ENCODE data around the gene NELL1.
A peak's percentile ranks its signal among the peaks of the same experiment; 100 is the strongest.

The NELL1 gene

GRCh38 chr11:21278840-21279239 lies 609.5 kb downstream of the NELL1 start:
- H3K27me3 ChIP-seq (ENCODE audit: insufficient read depth, low read length, poor library complexity), result no peaks in the 10 kb centered on the region
- no CpG with 5 or more reads among the region's 1 CpG for WGBS (ENCODE audit: extremely low coverage, insufficient coverage, low lambda C conversion rate)

GRCh38 chr11:21285104-21285503 lies 615.7 kb downstream of the NELL1 start:
- H3K4me1 ChIP-seq (ENCODE audit: control insufficient read depth, low read depth, low read length), result no peaks in the 10 kb centered on the region
- no peak overlapping the region for H2BK120ac ChIP-seq (ENCODE audit: low read depth, low read length)
- no peaks in the 10 kb centered on the region for H3K36me3 ChIP-seq (ENCODE audit: control insufficient read depth, insufficient read depth, low read length)
- no CpG with 5 or more reads among the region's 2 CpGs for WGBS (ENCODE audit: extremely low coverage, insufficient coverage, low lambda C conversion rate)
- H3K27ac ChIP-seq (ENCODE audit: low read depth, low read length), result no peak overlapping the region
- H3K56ac ChIP-seq (ENCODE audit: low read length), result no peak overlapping the region
- no peak overlapping the region for H2BK15ac ChIP-seq (replicated peaks; ENCODE audit: low read depth)
- no peak overlapping the region for H3K18ac ChIP-seq (ENCODE audit: low read length)
- H3K23ac ChIP-seq (ENCODE audit: low read length), result no peak overlapping the region
- no peak overlapping the region for H4K5ac ChIP-seq (ENCODE audit: low read length)
- no peak overlapping the region for H4K8ac ChIP-seq (ENCODE audit: low read depth, low read length)
- no peaks in the 10 kb centered on the region for H3K79me2 ChIP-seq (ENCODE audit: control insufficient read depth, insufficient read depth, low read length)
- DNase-seq, result no peak
- H3K9ac ChIP-seq (ENCODE audit: low read length), result no peak overlapping the region
- H3K4me2 ChIP-seq (ENCODE audit: low read length), result no peak overlapping the region
- H2BK5ac ChIP-seq (ENCODE audit: low read length), result no peak overlapping the region
- no peaks in the 10 kb centered on the region for H3K79me1 ChIP-seq (ENCODE audit: low read length)
- no peak overlapping the region for H3K4me3 ChIP-seq (ENCODE audit: low read length)
- H3K4ac ChIP-seq (ENCODE audit: low read depth, low read length), result no peak overlapping the region
- H3K27me3 ChIP-seq (ENCODE audit: insufficient read depth, low read length, poor library complexity), result no peaks in the 10 kb centered on the region
- H2AK5ac ChIP-seq (ENCODE audit: low read length), result no peak overlapping the region

More at GRCh38 chr11:21278840-21279239, 609.5 kb downstream of the NELL1 start:
- no peak overlapping the region for H3K27ac ChIP-seq (ENCODE audit: low read depth, low read length)
- H3K4ac ChIP-seq (ENCODE audit: low read depth, low read length), result no peak overlapping the region
- H3K4me2 ChIP-seq (ENCODE audit: low read length), result no peak overlapping the region
- H3K4me3 ChIP-seq (ENCODE audit: low read length), result no peak overlapping the region
- H3K36me3 ChIP-seq (ENCODE audit: control insufficient read depth, insufficient read depth, low read length), result no peaks in the 10 kb centered on the region
- H2BK120ac ChIP-seq (ENCODE audit: low read depth, low read length), result no peak overlapping the region
- no peak overlapping the region for H3K18ac ChIP-seq (ENCODE audit: low read length)
- no peak for DNase-seq
- no peak overlapping the region for H2BK5ac ChIP-seq (ENCODE audit: low read length)
- no peak overlapping the region for H2BK15ac ChIP-seq (replicated peaks; ENCODE audit: low read depth)
- no peak overlapping the region for H2AK5ac ChIP-seq (ENCODE audit: low read length)
- no peaks in the 10 kb centered on the region for H3K79me2 ChIP-seq (ENCODE audit: control insufficient read depth, insufficient read depth, low read length)
- no peaks in the 10 kb centered on the region for H3K4me1 ChIP-seq (ENCODE audit: control insufficient read depth, low read depth, low read length)
- no peak overlapping the region for H3K56ac ChIP-seq (ENCODE audit: low read length)
- H3K79me1 ChIP-seq (ENCODE audit: low read length), result no peaks in the 10 kb centered on the region
- no peak overlapping the region for H4K5ac ChIP-seq (ENCODE audit: low read length)
- no peak overlapping the region for H3K23ac ChIP-seq (ENCODE audit: low read length)
- H3K9ac ChIP-seq (ENCODE audit: low read length), result no peak overlapping the region
- no peak overlapping the region for H4K8ac ChIP-seq (ENCODE audit: low read depth, low read length)

GRCh38 chr11:21289686-21290085 lies 620.3 kb downstream of the NELL1 start:
- no peak overlapping the region for H4K5ac ChIP-seq (ENCODE audit: low read length)
- H3K4me2 ChIP-seq (ENCODE audit: low read length), result no peak overlapping the region
- H3K18ac ChIP-seq (ENCODE audit: low read length), result no peak overlapping the region
- H3K27me3 ChIP-seq (ENCODE audit: insufficient read depth, low read length, poor library complexity), result no peaks in the 10 kb centered on the region
- H2BK15ac ChIP-seq (replicated peaks; ENCODE audit: low read depth), result no peak overlapping the region
- no peak overlapping the region for H2BK120ac ChIP-seq (ENCODE audit: low read depth, low read length)
- H3K79me2 ChIP-seq (ENCODE audit: control insufficient read depth, insufficient read depth, low read length), result no peaks in the 10 kb centered on the region
- WGBS (ENCODE audit: extremely low coverage, insufficient coverage, low lambda C conversion rate), result no CpG with 5 or more reads among the region's 4 CpGs
- H2AK5ac ChIP-seq (ENCODE audit: low read length), result no peak overlapping the region
- H4K8ac ChIP-seq (ENCODE audit: low read depth, low read length), result no peak overlapping the region
- no peak overlapping the region for H3K27ac ChIP-seq (ENCODE audit: low read depth, low read length)
- H3K9ac ChIP-seq (ENCODE audit: low read length), result no peak overlapping the region
- DNase-seq, result peak; percentile 83
- H2BK5ac ChIP-seq (ENCODE audit: low read length), result no peak overlapping the region
- no peaks in the 10 kb centered on the region for H3K4me1 ChIP-seq (ENCODE audit: control insufficient read depth, low read depth, low read length)
- H3K56ac ChIP-seq (ENCODE audit: low read length), result peak overlapping the region; percentile 58
- H3K79me1 ChIP-seq (ENCODE audit: low read length), result no peaks in the 10 kb centered on the region
- H3K23ac ChIP-seq (ENCODE audit: low read length), result no peak overlapping the region
- H3K36me3 ChIP-seq (ENCODE audit: control insufficient read depth, insufficient read depth, low read length), result no peaks in the 10 kb centered on the region
- H3K4me3 ChIP-seq (ENCODE audit: low read length), result no peak overlapping the region
- H3K4ac ChIP-seq (ENCODE audit: low read depth, low read length), result no peak overlapping the region

GRCh38 chr11:21295508-21295907 lies 626.1 kb downstream of the NELL1 start:
- no peak overlapping the region for H3K4me3 ChIP-seq (ENCODE audit: low read length)
- H2AK5ac ChIP-seq (ENCODE audit: low read length), result no peak overlapping the region
- no peak overlapping the region for H2BK15ac ChIP-seq (replicated peaks; ENCODE audit: low read depth)
- no peak overlapping the region for H2BK5ac ChIP-seq (ENCODE audit: low read length)
- no peaks in the 10 kb centered on the region for H3K27me3 ChIP-seq (ENCODE audit: insufficient read depth, low read length, poor library complexity)
- no peaks in the 10 kb centered on the region for H3K36me3 ChIP-seq (ENCODE audit: control insufficient read depth, insufficient read depth, low read length)
- no peak overlapping the region for H3K4ac ChIP-seq (ENCODE audit: low read depth, low read length)
- whole genome bisulfite sequencing (ENCODE audit: extremely low coverage, insufficient coverage, low lambda C conversion rate), result no CpG with 5 or more reads among the region's 2 CpGs
- no peak overlapping the region for H3K23ac ChIP-seq (ENCODE audit: low read length)
- peaks cover 3% of the 10 kb centered on the region for H3K4me1 ChIP-seq (ENCODE audit: control insufficient read depth, low read depth, low read length)
- no peak overlapping the region for H3K4me2 ChIP-seq (ENCODE audit: low read length)
- no peaks in the 10 kb centered on the region for H3K79me1 ChIP-seq (ENCODE audit: low read length)
- DNase-seq, result peak; percentile 79
- H3K18ac ChIP-seq (ENCODE audit: low read length), result no peak overlapping the region
- H4K8ac ChIP-seq (ENCODE audit: low read depth, low read length), result no peak overlapping the region
- H3K79me2 ChIP-seq (ENCODE audit: control insufficient read depth, insufficient read depth, low read length), result no peaks in the 10 kb centered on the region
- H3K56ac ChIP-seq (ENCODE audit: low read length), result peak overlapping the region; percentile 28
- no peak overlapping the region for H3K27ac ChIP-seq (ENCODE audit: low read depth, low read length)
- no peak overlapping the region for H2BK120ac ChIP-seq (ENCODE audit: low read depth, low read length)
- no peak overlapping the region for H3K9ac ChIP-seq (ENCODE audit: low read length)
- no peak overlapping the region for H4K5ac ChIP-seq (ENCODE audit: low read length)

DNA sequence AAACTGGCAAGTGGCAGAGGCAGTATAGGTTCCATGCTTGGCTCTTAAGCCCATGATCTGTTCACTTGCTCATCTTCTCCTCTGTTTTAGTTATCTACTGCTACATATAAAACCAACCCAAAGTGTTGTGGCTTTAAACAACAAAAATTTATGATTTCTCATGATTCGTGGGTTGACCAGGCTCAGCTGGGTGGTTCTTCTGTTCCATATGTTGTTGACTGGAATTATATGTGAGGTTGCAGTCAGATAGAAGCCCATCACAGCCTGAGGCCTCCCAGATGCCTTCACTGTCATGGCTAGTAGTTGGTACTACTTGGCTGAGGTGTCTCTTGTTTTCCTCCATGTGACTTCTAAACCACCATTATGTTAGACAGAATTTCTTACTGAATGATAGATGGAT lies 632.6 kb downstream of the NELL1 start:
- H2BK15ac ChIP-seq (replicated peaks; ENCODE audit: low read depth), result no peak overlapping the region
- H3K27ac ChIP-seq (ENCODE audit: low read depth, low read length), result no peak overlapping the region
- no CpG with 5 or more reads among the region's 1 CpG for WGBS (ENCODE audit: extremely low coverage, insufficient coverage, low lambda C conversion rate)
- no peaks in the 10 kb centered on the region for H3K4me1 ChIP-seq (ENCODE audit: control insufficient read depth, low read depth, low read length)
- H3K4me2 ChIP-seq (ENCODE audit: low read length), result no peak overlapping the region
- H4K5ac ChIP-seq (ENCODE audit: low read length), result no peak overlapping the region
- H3K4ac ChIP-seq (ENCODE audit: low read depth, low read length), result no peak overlapping the region
- H3K23ac ChIP-seq (ENCODE audit: low read length), result no peak overlapping the region
- H4K8ac ChIP-seq (ENCODE audit: low read depth, low read length), result no peak overlapping the region
- H3K4me3 ChIP-seq (ENCODE audit: low read length), result no peak overlapping the region
- H3K56ac ChIP-seq (ENCODE audit: low read length), result no peak overlapping the region
- H3K9ac ChIP-seq (ENCODE audit: low read length), result no peak overlapping the region
- no peak overlapping the region for H2AK5ac ChIP-seq (ENCODE audit: low read length)
- H3K79me1 ChIP-seq (ENCODE audit: low read length), result no peaks in the 10 kb centered on the region
- no peaks in the 10 kb centered on the region for H3K27me3 ChIP-seq (ENCODE audit: insufficient read depth, low read length, poor library complexity)
- H2BK120ac ChIP-seq (ENCODE audit: low read depth, low read length), result no peak overlapping the region
- no peaks in the 10 kb centered on the region for H3K36me3 ChIP-seq (ENCODE audit: control insufficient read depth, insufficient read depth, low read length)
- no peak overlapping the region for H3K18ac ChIP-seq (ENCODE audit: low read length)
- H2BK5ac ChIP-seq (ENCODE audit: low read length), result no peak overlapping the region
- no peaks in the 10 kb centered on the region for H3K79me2 ChIP-seq (ENCODE audit: control insufficient read depth, insufficient read depth, low read length)
- no peak for DNase-seq

GRCh38 chr11:21306739-21307358 lies 637.5 kb downstream of the NELL1 start:
- DNase-seq, result no peak
- H3K4me1 ChIP-seq (ENCODE audit: control insufficient read depth, low read depth, low read length), result no peaks in the 10 kb centered on the region
- no peak overlapping the region for H2BK120ac ChIP-seq (ENCODE audit: low read depth, low read length)
- H3K27me3 ChIP-seq (ENCODE audit: insufficient read depth, low read length, poor library complexity), result no peaks in the 10 kb centered on the region
- no peak overlapping the region for H3K27ac ChIP-seq (ENCODE audit: low read depth, low read length)
- no peak overlapping the region for H3K23ac ChIP-seq (ENCODE audit: low read length)
- H3K4me2 ChIP-seq (ENCODE audit: low read length), result no peak overlapping the region
- no peak overlapping the region for H3K9ac ChIP-seq (ENCODE audit: low read length)
- no peak overlapping the region for H2AK5ac ChIP-seq (ENCODE audit: low read length)
- H3K79me2 ChIP-seq (ENCODE audit: control insufficient read depth, insufficient read depth, low read length), result no peaks in the 10 kb centered on the region
- no peak overlapping the region for H4K5ac ChIP-seq (ENCODE audit: low read length)
- H2BK5ac ChIP-seq (ENCODE audit: low read length), result no peak overlapping the region
- H3K4ac ChIP-seq (ENCODE audit: low read depth, low read length), result no peak overlapping the region
- WGBS (ENCODE audit: extremely low coverage, insufficient coverage, low lambda C conversion rate), result no CpG with 5 or more reads among the region's 4 CpGs
- H4K8ac ChIP-seq (ENCODE audit: low read depth, low read length), result no peak overlapping the region
- H3K36me3 ChIP-seq (ENCODE audit: control insufficient read depth, insufficient read depth, low read length), result no peaks in the 10 kb centered on the region
- H3K56ac ChIP-seq (ENCODE audit: low read length), result no peak overlapping the region
- no peak overlapping the region for H2BK15ac ChIP-seq (replicated peaks; ENCODE audit: low read depth)
- no peak overlapping the region for H3K4me3 ChIP-seq (ENCODE audit: low read length)
- no peak overlapping the region for H3K18ac ChIP-seq (ENCODE audit: low read length)
- no peaks in the 10 kb centered on the region for H3K79me1 ChIP-seq (ENCODE audit: low read length)
